Effector CD4-positive, alpha-beta T cell (primary cell): ENCODE measurements around the gene ARL17A.
"Not testable (repeated sequence)": the region's sequence is repeated elsewhere in the genome, so short reads cannot be mapped to it uniquely, and the experiment has no call there.

ENCODE experiments used
- DNase-seq: peaks from one replicate; pipeline ENCODE4 v3.0.0-alpha.2; 2020
- total RNA-seq: gene quantifications from one replicate; lab custom pipeline; 2026; lab: John Stamatoyannopoulos, UW

ARL17A gene
- total RNA-seq, result 13.5 reads per million, percentile 38 among the genes with 10 or more reads in this experiment

- DNase-seq, result peak; percentile 68
Measured at GRCh38 chr17:46579083-46580075, at the start of gene ARL17A. Gene ARL17A, minus strand, starts transcription at chr17:46579691. Its CDS starts 3,369 bp downstream, at chr17:46576322.

- not testable (repeated sequence) for DNase-seq
Measured at GRCh38 chr17:46628753-46629436, 49.4 kb upstream of the ARL17A start.

- not testable (repeated sequence) for DNase-seq
Measured at GRCh38 chr17:46627452-46627851, 48.0 kb upstream of the ARL17A start.

GRCh38 chr17:46624726-46625125, 45.2 kb upstream of the ARL17A start:
- DNase-seq, result not testable (repeated sequence)

- DNase-seq, result not testable (repeated sequence)
Measured at GRCh38 chr17:46623790-46624189, 44.3 kb upstream of the ARL17A start.

- DNase-seq, result not testable (repeated sequence)
Measured at GRCh38 chr17:46618975-46619374, 39.5 kb upstream of the ARL17A start.

GRCh38 chr17:46617121-46617520, 37.6 kb upstream of the ARL17A start:
- DNase-seq, result not testable (repeated sequence)

- not testable (repeated sequence) for DNase-seq
Measured at GRCh38 chr17:46613876-46614275, 34.4 kb upstream of the ARL17A start.

- DNase-seq, result not testable (repeated sequence)
Measured at GRCh38 chr17:46611304-46611703, 31.8 kb upstream of the ARL17A start.

- DNase-seq, result not testable (repeated sequence)
Measured at GRCh38 chr17:46603125-46603524, 23.6 kb upstream of the ARL17A start.

GRCh38 chr17:46600767-46601166, 21.3 kb upstream of the ARL17A start:
- not testable (repeated sequence) for DNase-seq

GRCh38 chr17:46598344-46598931, 18.9 kb upstream of the ARL17A start:
- not testable (repeated sequence) for DNase-seq

- not testable (repeated sequence) for DNase-seq
Measured at GRCh38 chr17:46591332-46591731, 11.8 kb upstream of the ARL17A start.

GRCh38 chr17:46590157-46591146, 11.0 kb upstream of the ARL17A start, which contains the start of gene NSF:
Gene NSF, plus strand, starts transcription at chr17:46590669. Its CDS starts 107 bp downstream, at chr17:46590776.
- DNase-seq, result not testable (repeated sequence)

- DNase-seq, result not testable (repeated sequence)
Measured at GRCh38 chr17:46585444-46585843, 6.0 kb upstream of the ARL17A start.

GRCh38 chr17:46580082-46580481, 591 bp upstream of the ARL17A start:
- DNase-seq, result not testable (repeated sequence)

- not testable (repeated sequence) for DNase-seq
Measured at GRCh38 chr17:46571796-46572195, 7.7 kb downstream of the ARL17A start.

GRCh38 chr17:46566980-46567379, 12.5 kb downstream of the ARL17A start:
- DNase-seq, result not testable (repeated sequence)

- DNase-seq, result not testable (repeated sequence)
Measured at GRCh38 chr17:46566284-46566683, 13.2 kb downstream of the ARL17A start.

GRCh38 chr17:46560048-46560447, 19.4 kb downstream of the ARL17A start:
- not testable (repeated sequence) for DNase-seq

GRCh38 chr17:46559155-46559554, 20.3 kb downstream of the ARL17A start:
- not testable (repeated sequence) for DNase-seq
